ENCODE measurements around the gene MAP1LC3B.

MAP1LC3B gene

GRCh38 chr16:87420026-87421002, 28.2 kb downstream of the MAP1LC3B start:
- no peak overlapping the region for H3K4me3 ChIP-seq
- H3K27ac ChIP-seq = no peak overlapping the region

GRCh38 chr16:87421003-87421912, 29.1 kb downstream of the MAP1LC3B start:
- no peak overlapping the region for H3K4me3 ChIP-seq
- no peak overlapping the region for H3K27ac ChIP-seq

- Histone ChIP-seq H3K4me3 (no peak overlapping the region), H3K27ac (no peak overlapping the region)
Observed at GRCh38 chr16:87422106-87422505, 30.0 kb downstream of the MAP1LC3B start.

GRCh38 chr16:87423429-87423828, 31.3 kb downstream of the MAP1LC3B start:
- H3K4me3 ChIP-seq = no peak overlapping the region
- H3K27ac ChIP-seq = no peak overlapping the region

- Histone ChIP-seq H3K27ac (peak overlapping the region in 1 of 21 experiments; percentile 5), H3K4me3 (no peak overlapping the region)
Observed at GRCh38 chr16:87424266-87424665, 32.1 kb downstream of the MAP1LC3B start.

- Histone ChIP-seq H3K4me3 (no peak overlapping the region), H3K27ac (no peak overlapping the region)
Observed at GRCh38 chr16:87425941-87426340, 33.8 kb downstream of the MAP1LC3B start.

GRCh38 chr16:87426423-87427215, 34.5 kb downstream of the MAP1LC3B start:
- no peak overlapping the region for H3K4me3 ChIP-seq

GRCh38 chr16:87431926-87432325, 39.8 kb downstream of the MAP1LC3B start:
- peak overlapping the region in 5 of 21 experiments; percentile 19 to 38 (median 29) for H3K27ac ChIP-seq
- H3K4me3 ChIP-seq = no peak overlapping the region

More at GRCh38 chr16:87426423-87427215, 34.5 kb downstream of the MAP1LC3B start:
- H3K27ac ChIP-seq = peak overlapping the region in 1 of 21 experiments; percentile 33

GRCh38 chr16:87432330-87432915, 40.3 kb downstream of the MAP1LC3B start:
- Histone ChIP-seq H3K27ac (peak overlapping the region in 4 of 21 experiments; percentile 19 to 38 (median 28)), H3K4me3 (no peak overlapping the region)

GRCh38 chr16:87434146-87434667, 42.1 kb downstream of the MAP1LC3B start:
- no peak overlapping the region for H3K4me3 ChIP-seq
- peak overlapping the region in 1 of 21 experiments; percentile 28 for H3K27ac ChIP-seq

- Histone ChIP-seq H3K27ac (peak overlapping the region in 13 of 21 experiments; percentile 1 to 86 (median 51)), H3K4me3 (no peak overlapping the region)
Observed at GRCh38 chr16:87435372-87436224, 43.5 kb downstream of the MAP1LC3B start.

GRCh38 chr16:87436225-87437172, 44.4 kb downstream of the MAP1LC3B start:
- H3K27ac ChIP-seq = peak overlapping the region in 12 of 21 experiments; percentile 1 to 86 (median 48)
- no peak overlapping the region for H3K4me3 ChIP-seq

- no peak overlapping the region for H3K4me3 ChIP-seq
- H3K27ac ChIP-seq = peak overlapping the region in 1 of 21 experiments; percentile 14
Observed at GRCh38 chr16:87437327-87437726, 45.2 kb downstream of the MAP1LC3B start.

- H3K27ac ChIP-seq = no peak overlapping the region
- no peak overlapping the region for H3K4me3 ChIP-seq
Observed at GRCh38 chr16:87437911-87438610, 45.9 kb downstream of the MAP1LC3B start.

- Histone ChIP-seq H3K27ac (no peak overlapping the region), H3K4me3 (no peak overlapping the region)
Observed at GRCh38 chr16:87438611-87438985, 46.5 kb downstream of the MAP1LC3B start.

GRCh38 chr16:87439926-87440325, 47.8 kb downstream of the MAP1LC3B start:
- Histone ChIP-seq H3K27ac (no peak overlapping the region), H3K4me3 (no peak overlapping the region)
